AG04449 (cell line): ENCODE measurements around the gene BTRC.

ENCODE experiments used
- CTCF ChIA-PET: fragments of 350-600 bp; formaldehyde crosslinking; extraction: SDS; loops from one replicate; lab custom pipeline; 2021; ENCODE audit warnings: antibody characterized with exemption; lab: Yijun Ruan, JAX
- POLR2A ChIA-PET: fragments of 400-600, 350-600 bp; formaldehyde crosslinking; extraction: SDS; loops from one replicate; lab custom pipeline; 2020; ENCODE audit warnings: antibody characterized with exemption, inconsistent platforms; lab: Yijun Ruan, JAX
- DNase-seq: peaks from one replicate; pipeline ENCODE4 v3.0.0-alpha.2; 2010; ENCODE audit warnings: low read depth, low spot score
- H3K4me3 ChIP-seq: 2 replicates; pipeline ENCODE4 v1.5.1; 2011; ENCODE audit warnings: low read depth, mild to moderate bottlenecking, control low read depth, low read length
- TF ChIP-seq, protein P1 (sequence below): IDR thresholded peaks from one replicate; pipeline ENCODE4 v1.5.1; 2011; ENCODE audit warnings: mild to moderate bottlenecking, moderate library complexity, low read length, control low read depth, inconsistent platforms; ENCODE audit not compliant: insufficient read depth; ENCODE audit errors: missing control alignments

BTRC gene

DNA sequence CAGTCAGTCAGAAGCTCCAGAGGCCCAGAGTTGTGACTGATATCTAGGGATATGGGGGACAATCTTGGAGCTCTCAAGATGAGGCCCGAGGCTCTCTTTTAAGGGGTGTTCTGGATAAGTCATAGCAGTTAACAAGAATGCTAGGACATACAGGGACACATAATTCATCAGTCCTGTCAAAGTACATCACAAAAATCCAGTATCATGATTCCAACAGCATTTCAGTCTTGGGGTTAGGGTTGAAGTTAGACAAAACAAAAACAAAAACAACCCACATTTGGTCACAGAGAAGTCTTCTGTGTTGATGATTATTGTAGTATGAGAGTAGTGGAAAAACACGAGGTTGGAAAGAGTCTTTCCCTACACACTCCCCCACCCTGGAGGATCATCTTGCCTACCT, 39.4 kb downstream of the BTRC start:
- TF ChIP-seq, protein P1, sequence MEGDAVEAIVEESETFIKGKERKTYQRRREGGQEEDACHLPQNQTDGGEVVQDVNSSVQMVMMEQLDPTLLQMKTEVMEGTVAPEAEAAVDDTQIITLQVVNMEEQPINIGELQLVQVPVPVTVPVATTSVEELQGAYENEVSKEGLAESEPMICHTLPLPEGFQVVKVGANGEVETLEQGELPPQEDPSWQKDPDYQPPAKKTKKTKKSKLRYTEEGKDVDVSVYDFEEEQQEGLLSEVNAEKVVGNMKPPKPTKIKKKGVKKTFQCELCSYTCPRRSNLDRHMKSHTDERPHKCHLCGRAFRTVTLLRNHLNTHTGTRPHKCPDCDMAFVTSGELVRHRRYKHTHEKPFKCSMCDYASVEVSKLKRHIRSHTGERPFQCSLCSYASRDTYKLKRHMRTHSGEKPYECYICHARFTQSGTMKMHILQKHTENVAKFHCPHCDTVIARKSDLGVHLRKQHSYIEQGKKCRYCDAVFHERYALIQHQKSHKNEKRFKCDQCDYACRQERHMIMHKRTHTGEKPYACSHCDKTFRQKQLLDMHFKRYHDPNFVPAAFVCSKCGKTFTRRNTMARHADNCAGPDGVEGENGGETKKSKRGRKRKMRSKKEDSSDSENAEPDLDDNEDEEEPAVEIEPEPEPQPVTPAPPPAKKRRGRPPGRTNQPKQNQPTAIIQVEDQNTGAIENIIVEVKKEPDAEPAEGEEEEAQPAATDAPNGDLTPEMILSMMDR = no peak
- no peak overlapping the region for H3K4me3 ChIP-seq
- ChIA-PET CTCF (interaction anchor here (1.6 kb wide), 1 partner anchor 9 kb away, joined by 4 read pairs; no protein-coding TSS in a partner anchor), POLR2A (no interaction called here)
- DNase-seq = no peak

GRCh38 chr10:101394524-101395133, 40.7 kb downstream of the BTRC start:
- ChIA-PET POLR2A (no interaction called here), CTCF (interaction anchor here (1.1 to 1.6 kb wide), 2 partner anchors 8 to 15 kb away, joined by 3 to 4 read pairs; no protein-coding TSS in a partner anchor)
- no peak overlapping the region for H3K4me3 ChIP-seq
- no peak for DNase-seq
- TF ChIP-seq, protein P1 = no peak

GRCh38 chr10:101397140-101397539, 43.2 kb downstream of the BTRC start:
- TF ChIP-seq, protein P1 = no peak
- ChIA-PET CTCF (interaction anchor here (1.2 to 1.5 kb wide), 2 partner anchors 11 to 69 kb away, joined by 3 to 5 read pairs; no protein-coding TSS in a partner anchor), POLR2A (no interaction called here)
- H3K4me3 ChIP-seq = no peak overlapping the region
- DNase-seq = no peak

- TF ChIP-seq, protein P1 = no peak
- ChIA-PET CTCF (interaction anchor here (0.6 to 0.7 kb wide), 2 partner anchors 11 to 42 kb away, joined by 3 read pairs; no protein-coding TSS in a partner anchor), POLR2A (no interaction called here)
- H3K4me3 ChIP-seq = no peak overlapping the region
- DNase-seq = no peak
Observed at GRCh38 chr10:101400585-101400984, 46.6 kb downstream of the BTRC start.

DNA sequence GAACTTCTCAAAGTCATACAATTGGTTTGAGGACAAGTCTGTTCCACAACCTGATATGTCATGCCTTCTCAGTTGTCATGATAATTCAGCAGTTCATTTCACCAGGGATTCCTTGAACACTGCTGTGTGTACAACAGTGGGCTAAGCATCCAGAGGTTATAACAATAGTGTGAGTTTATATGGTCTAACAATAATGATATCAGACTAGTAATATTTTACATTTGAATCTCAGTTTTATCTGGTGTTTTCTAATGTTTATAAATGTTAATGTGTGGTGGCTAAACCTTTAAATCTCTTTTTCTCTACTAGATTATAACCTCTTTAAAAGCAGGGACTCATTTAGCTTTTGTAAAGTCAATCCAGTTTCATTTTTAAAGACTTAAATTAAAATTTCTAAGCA, 48.7 kb downstream of the BTRC start:
- H3K4me3 ChIP-seq = no peak overlapping the region
- CTCF ChIA-PET = interaction anchor here (1.2 to 1.9 kb wide), 3 partner anchors 9 to 64 kb away, joined by 3 to 4 read pairs (median 3); no protein-coding TSS in a partner anchor
- no peak for DNase-seq
- POLR2A ChIA-PET = no interaction called here
- TF ChIP-seq, protein P1 = no peak

DNA sequence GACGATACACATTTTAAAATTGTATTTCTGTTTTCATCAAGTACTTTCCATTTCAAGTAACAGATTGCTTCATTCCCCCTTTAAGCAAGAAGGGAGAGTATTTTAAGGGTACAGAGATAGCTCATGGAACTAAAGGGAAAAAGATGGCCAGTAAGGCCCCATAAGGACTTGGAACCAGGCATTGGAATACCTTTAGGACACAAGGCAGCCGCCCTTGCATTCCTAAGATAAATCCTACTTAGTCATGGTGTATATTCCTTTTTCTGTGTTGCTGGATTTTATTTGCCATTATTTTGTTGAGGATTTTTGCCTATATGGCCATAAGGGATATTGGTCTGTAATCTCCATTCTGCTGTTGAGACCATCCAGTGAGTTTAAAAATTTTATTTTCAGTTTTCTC, 49.2 kb downstream of the BTRC start:
- TF ChIP-seq, protein P1 = no peak
- ChIA-PET CTCF (interaction anchor here (1.2 to 1.9 kb wide), 3 partner anchors 10 to 63 kb away, joined by 3 to 4 read pairs (median 3); no protein-coding TSS in a partner anchor), POLR2A (no interaction called here)
- DNase-seq = no peak
- H3K4me3 ChIP-seq = no peak overlapping the region
